HG02623 (cell line): ENCODE data around the gene TAPBP.

Experiments used
- ATAC-seq: cut with Tn5 transposase; IDR thresholded peaks from one replicate; pipeline ENCODE4 v1.9.1; 2021; ENCODE audit warnings: moderate library complexity; ENCODE audit not compliant: unreplicated experiment

Gene TAPBP

GRCh38 chr6:33320315-33321181 is 6.7 kb upstream of the TAPBP start:
- no peak for ATAC-seq

DNA sequence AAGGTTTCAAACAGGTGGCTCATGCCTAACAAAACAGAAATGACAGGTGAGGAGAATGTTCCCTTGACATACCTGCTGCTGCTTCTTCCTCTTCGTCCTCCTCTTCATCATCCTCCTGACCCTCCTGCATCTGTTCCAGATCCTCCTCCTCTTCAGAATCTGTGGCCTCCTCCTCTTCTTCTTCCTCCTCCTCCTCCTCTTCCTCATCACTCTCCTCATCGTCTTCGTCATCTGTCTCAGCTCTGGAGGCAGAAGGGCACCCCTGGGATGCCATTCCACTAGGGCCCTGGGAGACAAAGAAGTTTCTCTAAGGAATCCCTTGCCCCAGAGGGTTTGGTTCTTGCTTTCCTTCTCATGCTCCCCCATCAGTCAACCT is 6.0 kb upstream of the TAPBP start:
- no peak for ATAC-seq

DNA sequence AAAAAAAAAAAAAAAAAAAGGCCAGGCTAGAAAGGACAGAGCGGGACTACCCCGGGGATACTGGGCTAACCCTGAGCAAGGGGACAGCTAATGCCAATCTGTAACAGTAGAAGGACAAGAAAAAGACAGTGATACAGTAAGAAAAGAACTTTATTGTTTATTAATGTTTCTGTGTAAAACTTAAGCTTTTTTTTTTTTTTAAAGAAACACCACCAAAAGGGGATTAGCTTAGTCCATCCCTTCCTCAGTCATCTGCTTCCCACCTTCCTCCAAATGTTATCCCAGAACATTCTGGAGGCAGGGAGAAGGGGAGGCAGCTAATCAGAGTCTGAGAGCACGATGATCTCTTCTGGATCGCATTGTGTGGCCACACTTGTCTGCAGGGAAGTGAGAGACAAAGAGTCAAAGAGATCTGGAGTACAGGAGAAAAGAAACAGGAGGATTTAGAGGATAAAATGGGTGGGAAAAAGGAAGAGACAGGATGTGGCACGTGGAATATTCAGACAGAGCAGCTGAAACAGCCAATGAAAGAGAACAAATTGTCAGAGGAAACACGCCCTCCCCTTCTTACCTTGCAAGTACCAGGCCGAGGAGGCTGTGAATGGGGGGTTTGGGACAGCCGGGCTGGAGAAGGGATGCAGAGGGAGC is 4.7 kb upstream of the TAPBP start:
- ATAC-seq: no peak

GRCh38 chr6:33317669-33318425 is 4.0 kb upstream of the TAPBP start, which contains the start of gene ZBTB22:
TSS of gene ZBTB22 (minus strand) at chr6:33317744. CDS start at chr6:33316916, 828 bp downstream.
- ATAC-seq: peak; percentile 45

GRCh38 chr6:33317419-33317668 is 3.5 kb upstream of the TAPBP start:
- no peak for ATAC-seq

DNA sequence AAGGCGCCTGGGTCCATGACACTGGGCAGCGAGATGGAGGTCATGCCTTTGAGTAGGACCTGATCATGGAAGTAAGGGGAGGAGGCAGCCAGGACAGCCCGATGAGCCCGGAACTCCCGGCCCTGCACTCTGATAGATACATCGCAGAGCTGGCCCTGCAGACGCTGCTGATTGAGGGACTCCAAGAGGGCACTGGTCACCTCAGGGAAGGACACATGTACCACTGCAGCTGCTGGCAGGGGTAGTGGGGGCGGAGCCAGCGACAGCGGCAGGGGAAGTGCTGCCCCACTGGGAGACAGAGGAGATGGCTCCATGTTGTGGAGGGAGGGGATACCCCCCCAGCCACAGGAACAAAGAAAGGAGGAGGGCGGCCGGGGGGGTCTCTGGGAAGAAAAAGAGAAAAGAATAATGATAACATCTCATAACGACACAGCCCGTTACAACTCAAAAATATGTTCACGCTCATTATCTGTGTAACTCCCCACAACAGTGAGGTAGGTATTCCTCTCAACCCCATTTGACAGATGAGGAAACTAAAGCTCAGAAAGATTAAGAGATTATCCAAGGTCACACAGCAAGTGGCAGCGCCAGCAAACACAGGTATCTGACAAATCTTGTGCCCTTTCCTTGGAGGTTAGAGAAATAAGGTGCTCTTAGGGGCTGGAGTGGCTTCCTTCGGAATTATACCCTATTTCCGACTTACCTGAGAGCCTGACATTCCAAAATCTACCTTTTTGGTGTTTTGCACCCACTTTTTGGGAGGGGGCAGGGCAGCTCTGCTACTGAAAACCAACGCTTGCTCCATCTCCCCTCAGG is 2.9 kb upstream of the TAPBP start:
- ATAC-seq: no peak

DNA sequence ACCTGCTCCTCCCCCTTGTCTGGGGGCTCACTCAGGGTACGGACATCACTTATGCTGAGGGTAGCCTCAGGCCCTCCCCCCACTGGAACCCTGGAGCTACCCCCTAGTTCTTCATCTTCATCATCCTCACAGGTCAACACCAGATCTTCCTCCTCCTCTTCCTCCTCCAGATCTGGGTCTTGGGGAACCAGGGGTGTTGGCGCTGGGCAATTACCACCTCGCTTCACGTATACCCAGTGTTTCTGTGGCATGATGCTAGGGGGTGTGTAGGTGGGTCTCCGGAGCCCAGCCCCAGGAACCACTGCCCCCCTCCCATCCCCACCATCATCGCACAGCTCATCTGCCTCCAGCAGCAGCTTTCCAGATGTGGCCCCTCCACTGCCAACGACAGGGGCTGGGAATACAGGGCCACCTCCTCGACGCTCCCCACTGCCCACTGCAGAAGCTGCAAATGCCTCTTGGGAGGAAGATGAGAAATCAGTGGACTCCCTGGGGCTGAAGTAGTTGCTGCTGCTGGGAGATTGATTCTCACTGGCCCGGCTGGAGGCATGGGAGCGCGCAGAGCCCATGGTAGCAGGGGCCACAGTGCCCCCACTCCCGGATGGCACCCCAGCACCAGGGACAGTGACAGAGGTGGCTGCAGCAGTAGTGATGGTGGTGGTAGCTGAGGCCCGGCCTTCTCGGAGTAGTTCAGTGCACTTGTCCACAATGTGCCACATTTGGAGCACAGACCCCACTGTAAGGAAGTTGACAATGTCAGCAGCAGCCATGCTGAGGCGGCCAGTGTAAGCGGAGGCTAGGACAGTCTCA is 2.1 kb upstream of the TAPBP start:
- no peak for ATAC-seq

- no peak for ATAC-seq
Measured at GRCh38 chr6:33314943-33315792, 1.3 kb upstream of the TAPBP start.

DNA sequence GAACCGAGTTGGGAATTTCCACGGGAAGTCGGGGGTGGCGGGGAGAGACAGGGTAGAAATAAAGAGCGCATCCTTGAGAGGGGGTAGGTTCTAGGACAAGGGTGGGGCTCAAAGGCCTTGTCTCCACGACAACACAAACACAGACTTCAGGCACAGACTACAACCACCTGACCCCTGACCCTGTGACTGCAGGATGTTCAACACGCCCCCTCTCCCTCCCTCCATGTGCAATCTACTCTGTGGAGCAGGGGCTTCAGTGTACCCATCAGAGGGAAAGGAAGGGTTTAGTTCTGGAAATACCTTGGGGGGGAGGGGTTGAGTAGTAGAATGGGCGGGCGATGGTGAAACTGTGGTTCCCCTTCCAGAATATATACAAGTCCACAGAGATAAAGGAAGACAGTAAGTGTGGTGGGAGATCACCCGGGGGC is 651 bp upstream of the TAPBP start:
- ATAC-seq: no peak

DNA sequence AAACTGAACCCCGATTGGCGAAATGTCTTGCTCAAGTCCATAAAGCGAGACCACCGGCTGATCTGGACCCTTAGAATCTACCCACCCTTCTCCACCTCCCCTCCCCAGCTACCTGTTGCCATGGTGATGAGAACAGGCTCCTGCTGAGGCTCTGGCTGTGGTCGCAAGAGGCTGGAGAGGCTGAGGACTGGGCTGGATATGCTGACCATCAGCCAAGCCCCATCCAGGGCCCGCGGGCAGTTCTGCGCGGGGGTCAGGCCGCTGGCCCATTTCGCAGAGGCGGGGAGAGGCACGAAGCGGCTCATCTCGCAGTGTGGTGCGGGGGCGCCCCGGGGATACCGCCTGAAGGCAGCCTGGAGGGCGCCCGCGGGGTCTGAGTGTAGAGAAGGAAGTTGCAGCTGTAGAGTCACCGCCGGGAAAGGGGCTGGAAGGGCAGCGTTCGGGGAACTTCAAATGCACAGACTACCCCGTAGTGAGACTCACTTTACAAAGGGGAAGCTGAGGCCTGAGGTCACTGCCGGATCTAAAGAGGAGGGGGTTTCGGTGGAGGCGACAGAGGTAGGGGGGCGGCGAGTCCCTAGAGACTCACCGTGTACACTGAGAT is 671 bp downstream of the TAPBP start:
- ATAC-seq: no peak

DNA sequence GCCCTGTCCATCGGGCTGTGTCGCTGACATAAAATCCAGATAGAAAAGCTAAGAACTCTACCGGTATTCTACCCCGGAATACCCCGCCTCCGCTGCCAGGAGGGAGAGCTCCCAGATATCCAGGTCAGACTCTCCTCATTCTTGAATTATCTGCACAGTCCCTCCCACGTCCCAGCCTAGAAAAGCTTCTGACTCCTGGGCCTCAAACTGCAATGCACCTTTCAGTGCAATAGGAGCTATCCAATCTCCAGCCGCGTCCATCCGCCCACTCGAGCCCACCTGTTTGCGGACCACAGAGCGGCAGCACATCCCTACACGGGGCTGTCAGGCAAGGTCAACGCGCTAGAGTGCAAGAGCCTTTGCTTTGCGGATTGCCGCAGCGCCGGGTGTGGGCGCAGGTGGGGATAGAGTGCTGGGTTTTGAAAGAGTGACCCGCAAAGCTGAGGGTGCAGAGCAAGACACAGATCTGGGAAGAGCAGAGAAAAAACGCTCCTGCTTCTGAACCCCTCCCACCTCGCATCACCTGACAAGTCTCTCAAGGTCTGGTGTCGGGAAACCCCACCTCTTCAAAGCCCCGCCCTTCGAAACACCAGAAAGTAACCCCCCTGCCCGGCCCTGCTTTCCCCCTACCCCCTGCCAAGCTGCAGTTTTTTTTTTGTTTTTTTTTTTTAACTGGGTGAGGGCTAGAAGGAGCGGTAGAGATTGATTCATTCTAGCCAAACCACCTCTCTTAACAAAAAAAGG is 1.3 kb downstream of the TAPBP start:
- ATAC-seq: no peak

DNA sequence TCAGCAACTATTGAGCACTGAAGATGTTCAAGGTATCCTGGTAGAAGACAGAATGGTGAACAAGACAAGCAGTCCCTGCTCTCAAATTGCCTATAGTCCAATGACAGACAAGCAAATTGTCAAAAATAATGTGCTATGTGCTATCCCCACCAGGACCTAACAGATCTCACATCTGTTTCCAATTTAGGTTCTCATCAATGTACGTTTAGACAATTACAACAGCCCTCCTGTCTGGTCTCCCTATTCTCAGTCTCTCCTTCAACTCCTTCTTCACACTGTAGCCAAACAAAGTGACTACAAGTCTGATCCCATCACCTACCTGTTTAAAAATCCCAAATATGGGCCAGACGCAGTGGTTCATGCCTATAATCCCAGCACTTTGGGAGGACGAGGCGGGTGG is 7.5 kb downstream of the TAPBP start:
- no peak for ATAC-seq

DNA sequence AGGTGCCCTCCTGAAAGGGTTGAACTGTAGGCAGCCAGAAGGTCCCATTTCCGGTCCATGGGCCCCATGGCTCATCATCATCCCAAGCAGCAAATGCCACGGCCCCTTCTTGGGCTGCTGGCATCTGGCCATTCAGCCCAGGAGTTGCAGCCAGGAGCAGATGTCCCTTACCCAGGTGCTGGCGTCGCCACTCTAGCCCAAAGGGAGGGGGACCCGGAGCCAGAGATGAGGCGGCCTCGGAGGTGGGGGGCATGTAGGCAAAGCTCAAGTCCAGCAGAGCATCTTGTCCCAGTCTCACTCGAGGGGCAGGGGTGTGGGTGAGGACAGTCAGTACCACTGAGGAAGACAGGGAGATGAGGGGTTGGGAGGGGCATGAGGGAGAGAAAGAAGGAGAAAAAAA is 8.8 kb downstream of the TAPBP start:
- ATAC-seq: no peak

GRCh38 chr6:33304216-33304615 is 9.7 kb downstream of the TAPBP start:
- ATAC-seq: no peak

- ATAC-seq: no peak
Measured at GRCh38 chr6:33301877-33302276, 12.0 kb downstream of the TAPBP start.

- peak; percentile 80 for ATAC-seq
Measured at GRCh38 chr6:33299237-33299944, 14.5 kb downstream of the TAPBP start.

- ATAC-seq: no peak
Measured at GRCh38 chr6:33298773-33299236, 15.1 kb downstream of the TAPBP start, which contains the start of gene RGL2. TSS of gene RGL2 (minus strand) at chr6:33298942. CDS start at chr6:33298610, 332 bp downstream.
